ENCODE data around the gene CCDC120. TPM values are rescaled to one million over a fixed set of nuclear protein-coding genes. Genes with fewer than 3 reads are reported as not detected.

The CCDC120 gene
- total RNA-seq, 2 experiments from 2014 or later = 9.0 to 9.1 TPM

GRCh38 chrX:49096419-49096818, 37.6 kb downstream of the CCDC120 start:
- H3K36me3 Mint-ChIP-seq = no peaks in the 10 kb centered on the region
- no peaks in the 10 kb centered on the region for H3K27me3 Mint-ChIP-seq
- ATAC-seq (ENCODE audit: low read depth) = no peak
- H3K4me1 Mint-ChIP-seq = peaks cover 3% of the 10 kb centered on the region
- no peak overlapping the region for H3K4me3 Mint-ChIP-seq
- POLR2A ChIA-PET = interaction anchor here (1.3 kb wide), 1 partner anchor 10 kb away, joined by 3 read pairs; no protein-coding TSS in a partner anchor
- no peaks in the 10 kb centered on the region for H3K9me3 Mint-ChIP-seq
- no peak for DNase-seq
- no peak overlapping the region for H3K27ac Mint-ChIP-seq

- POLR2A ChIA-PET = interaction anchor here (0.6 to 1.5 kb wide), 5 partner anchors 20 to 58 kb away, joined by 3 to 5 read pairs (median 3); partner anchors contain the start of genes GPKOW, TFE3 and WDR45
- DNase-seq (peak; percentile 88), ATAC-seq (ENCODE audit: low read depth) (peak; percentile 96)
- Mint-ChIP-seq H3K4me1 (peaks cover 8% of the 10 kb centered on the region), H3K36me3 (no peaks in the 10 kb centered on the region), H3K4me3 (peak overlapping the region; percentile 89), H3K27ac (peak overlapping the region; percentile 88), H3K9me3 (no peaks in the 10 kb centered on the region), H3K27me3 (no peaks in the 10 kb centered on the region)
Measured at GRCh38 chrX:49100704-49101628, 42.2 kb downstream of the CCDC120 start.

GRCh38 chrX:49101629-49101984, 42.8 kb downstream of the CCDC120 start:
- Mint-ChIP-seq H3K4me1 (peaks cover 8% of the 10 kb centered on the region), H3K36me3 (no peaks in the 10 kb centered on the region), H3K27ac (peak overlapping the region; percentile 65), H3K27me3 (no peaks in the 10 kb centered on the region), H3K4me3 (peak overlapping the region; percentile 89), H3K9me3 (no peaks in the 10 kb centered on the region)
- no peak for ATAC-seq (ENCODE audit: low read depth)
- DNase-seq = no peak
- POLR2A ChIA-PET = interaction anchor here (0.7 to 1.0 kb wide), 3 partner anchors 19 to 58 kb away, joined by 3 to 5 read pairs (median 3); partner anchors contain the start of gene TFE3

GRCh38 chrX:49102190-49102589, 43.4 kb downstream of the CCDC120 start:
- no peaks in the 10 kb centered on the region for H3K36me3 Mint-ChIP-seq
- no peaks in the 10 kb centered on the region for H3K9me3 Mint-ChIP-seq
- peaks cover 8% of the 10 kb centered on the region for H3K4me1 Mint-ChIP-seq
- peak overlapping the region; percentile 89 for H3K4me3 Mint-ChIP-seq
- no peak overlapping the region for H3K27ac Mint-ChIP-seq
- ATAC-seq (ENCODE audit: low read depth) (no peak), DNase-seq (no peak)
- POLR2A ChIA-PET = no interaction called here
- H3K27me3 Mint-ChIP-seq = no peaks in the 10 kb centered on the region

- H3K4me1 Mint-ChIP-seq = peaks cover 8% of the 10 kb centered on the region
- POLR2A ChIA-PET = no interaction called here
- no peak for DNase-seq
- H3K9me3 Mint-ChIP-seq = no peaks in the 10 kb centered on the region
- H3K36me3 Mint-ChIP-seq = no peaks in the 10 kb centered on the region
- H3K4me3 Mint-ChIP-seq = no peak overlapping the region
- no peak for ATAC-seq (ENCODE audit: low read depth)
- no peaks in the 10 kb centered on the region for H3K27me3 Mint-ChIP-seq
- no peak overlapping the region for H3K27ac Mint-ChIP-seq
Measured at GRCh38 chrX:49103637-49104036, 44.8 kb downstream of the CCDC120 start.

GRCh38 chrX:49106296-49106695, 47.5 kb downstream of the CCDC120 start:
- Mint-ChIP-seq H3K27ac (no peak overlapping the region), H3K36me3 (peaks cover 5% of the 10 kb centered on the region), H3K4me1 (peaks cover 5% of the 10 kb centered on the region), H3K4me3 (no peak overlapping the region), H3K9me3 (no peaks in the 10 kb centered on the region), H3K27me3 (no peaks in the 10 kb centered on the region)
- ATAC-seq (ENCODE audit: low read depth) (no peak), DNase-seq (no peak)
- POLR2A ChIA-PET = no interaction called here

GRCh38 chrX:49106930-49107329, 48.1 kb downstream of the CCDC120 start:
- POLR2A ChIA-PET = no interaction called here
- DNase-seq = no peak
- Mint-ChIP-seq H3K4me3 (no peak overlapping the region), H3K9me3 (no peaks in the 10 kb centered on the region), H3K27ac (no peak overlapping the region), H3K36me3 (peaks cover 5% of the 10 kb centered on the region), H3K4me1 (peaks cover under 1% of the 10 kb centered on the region), H3K27me3 (no peaks in the 10 kb centered on the region)
- ATAC-seq (ENCODE audit: low read depth) = no peak

GRCh38 chrX:49108641-49109040, 49.8 kb downstream of the CCDC120 start:
- ATAC-seq (ENCODE audit: low read depth) (no peak), DNase-seq (no peak)
- H3K4me1 Mint-ChIP-seq = no peaks in the 10 kb centered on the region
- H3K27ac Mint-ChIP-seq = no peak overlapping the region
- POLR2A ChIA-PET = no interaction called here
- no peaks in the 10 kb centered on the region for H3K9me3 Mint-ChIP-seq
- no peaks in the 10 kb centered on the region for H3K27me3 Mint-ChIP-seq
- peaks cover 5% of the 10 kb centered on the region for H3K36me3 Mint-ChIP-seq
- H3K4me3 Mint-ChIP-seq = no peak overlapping the region

- DNase-seq = no peak
- POLR2A ChIA-PET = no interaction called here
- H3K27ac Mint-ChIP-seq = no peak overlapping the region
- no peak for ATAC-seq (ENCODE audit: low read depth)
- H3K9me3 Mint-ChIP-seq = no peaks in the 10 kb centered on the region
- H3K4me1 Mint-ChIP-seq = no peaks in the 10 kb centered on the region
- H3K27me3 Mint-ChIP-seq = no peaks in the 10 kb centered on the region
- no peak overlapping the region for H3K4me3 Mint-ChIP-seq
- H3K36me3 Mint-ChIP-seq = peaks cover 5% of the 10 kb centered on the region
Measured at GRCh38 chrX:49110417-49110816, 51.6 kb downstream of the CCDC120 start.

- no peaks in the 10 kb centered on the region for H3K27me3 Mint-ChIP-seq
- no peak overlapping the region for H3K27ac Mint-ChIP-seq
- no peaks in the 10 kb centered on the region for H3K9me3 Mint-ChIP-seq
- no peak for DNase-seq
- POLR2A ChIA-PET = no interaction called here
- H3K36me3 Mint-ChIP-seq = peaks cover 10% of the 10 kb centered on the region
- no peak for ATAC-seq (ENCODE audit: low read depth)
- peaks cover 2% of the 10 kb centered on the region for H3K4me1 Mint-ChIP-seq
- no peak overlapping the region for H3K4me3 Mint-ChIP-seq
Measured at GRCh38 chrX:49111791-49112190, 53.0 kb downstream of the CCDC120 start.

- no peaks in the 10 kb centered on the region for H3K9me3 Mint-ChIP-seq
- POLR2A ChIA-PET = no interaction called here
Measured at GRCh38 chrX:49116076-49116475, 57.3 kb downstream of the CCDC120 start.

GRCh38 chrX:49116716-49117115, 57.9 kb downstream of the CCDC120 start:
- Mint-ChIP-seq H3K4me1 (peaks cover 14% of the 10 kb centered on the region), H3K36me3 (peaks cover 15% of the 10 kb centered on the region), H3K27ac (peak overlapping the region; percentile 58), H3K27me3 (no peaks in the 10 kb centered on the region), H3K9me3 (no peaks in the 10 kb centered on the region), H3K4me3 (peak overlapping the region; percentile 9)
- DNase-seq (no peak), ATAC-seq (ENCODE audit: low read depth) (no peak)
- POLR2A ChIA-PET = no interaction called here

More at GRCh38 chrX:49116076-49116475, 57.3 kb downstream of the CCDC120 start:
- DNase-seq (no peak), ATAC-seq (ENCODE audit: low read depth) (no peak)
- no peaks in the 10 kb centered on the region for H3K27me3 Mint-ChIP-seq
- H3K4me3 Mint-ChIP-seq = no peak overlapping the region
- peaks cover 13% of the 10 kb centered on the region for H3K36me3 Mint-ChIP-seq
- H3K27ac Mint-ChIP-seq = no peak overlapping the region
- H3K4me1 Mint-ChIP-seq = peaks cover 12% of the 10 kb centered on the region

- DNase-seq (no peak), ATAC-seq (ENCODE audit: low read depth) (no peak)
- H3K4me3 Mint-ChIP-seq = peak overlapping the region; percentile 80
- POLR2A ChIA-PET = no interaction called here
- peaks cover 16% of the 10 kb centered on the region for H3K4me1 Mint-ChIP-seq
- H3K27ac Mint-ChIP-seq = peak overlapping the region; percentile 94
- no peaks in the 10 kb centered on the region for H3K27me3 Mint-ChIP-seq
- H3K9me3 Mint-ChIP-seq = no peaks in the 10 kb centered on the region
- peaks cover 15% of the 10 kb centered on the region for H3K36me3 Mint-ChIP-seq
Measured at GRCh38 chrX:49117581-49117980, 58.8 kb downstream of the CCDC120 start.

Data from activated naive CD8-positive, alpha-beta T cell treated with anti-CD3 and anti-CD28 coated beads, Interleukin-2, amount 10 ng/mL, durations not matched to agents 7 days and 5 days (primary cell).